DOHH2 (cell line): Measurements from ENCODE around the gene CD34.

ENCODE experiments used
- H3F3A ChIP-seq: fragments of 200-600 bp; sonication (generic), shearing (Covaris generic); 2 replicates; pipeline ENCODE4 v1.6.0; 2016; ENCODE audit warnings: antibody characterized with exemption, mild to moderate bottlenecking; ENCODE audit not compliant: control insufficient read depth, insufficient read depth
- H3K27ac ChIP-seq: fragments of 200-600 bp; sonication (generic); 2 replicates; pipeline ENCODE4 v1.5.1; 2014; ENCODE audit warnings: low read depth, mild to moderate bottlenecking, low read length, moderate library complexity
- H3K27me3 ChIP-seq: fragments of 200-600 bp; sonication (generic); 2 replicates; pipeline ENCODE4 v1.6.1; 2014; ENCODE audit warnings: mild to moderate bottlenecking, low read length, mixed read lengths; ENCODE audit not compliant: control insufficient read depth
- H3K36me3 ChIP-seq: fragments of 200-600 bp; sonication (generic); 2 replicates; pipeline ENCODE4 v1.6.1; 2014; ENCODE audit warnings: mild to moderate bottlenecking, low read length, moderate library complexity, mixed read lengths; ENCODE audit not compliant: control insufficient read depth
- H3K4me1 ChIP-seq: fragments of 200-600 bp; sonication (generic); 2 replicates; pipeline ENCODE4 v1.6.1; 2014; ENCODE audit warnings: mild to moderate bottlenecking, low read length, mixed read lengths; ENCODE audit not compliant: control insufficient read depth
- H3K4me2 ChIP-seq: fragments of 200-600 bp; sonication (generic); 2 replicates; pipeline ENCODE4 v1.6.0; 2014; ENCODE audit warnings: mild to moderate bottlenecking, low read length, moderate library complexity
- H3K4me3 ChIP-seq: fragments of 200-600 bp; sonication (generic); 2 replicates; pipeline ENCODE4 v1.5.1; 2014; ENCODE audit warnings: mild to moderate bottlenecking, low read length, mixed read lengths
- H3K79me2 ChIP-seq: fragments of 200-600 bp; sonication (generic); 2 replicates; pipeline ENCODE4 v1.6.1; 2014; ENCODE audit warnings: mild to moderate bottlenecking, low read length, mixed read lengths; ENCODE audit not compliant: control insufficient read depth
- H3K9me2 ChIP-seq: fragments of 200-600 bp; sonication (generic); replicated peaks from 2 replicates; pipeline ENCODE4 v1.6.1; 2014; ENCODE audit warnings: mild to moderate bottlenecking, low read length, mixed read lengths; ENCODE audit not compliant: control insufficient read depth
- H3K9me3 ChIP-seq: fragments of 200-600 bp; sonication (generic); 2 replicates; pipeline ENCODE4 v1.6.1; 2014; ENCODE audit warnings: antibody characterized with exemption, low read length, mixed read lengths; ENCODE audit not compliant: control insufficient read depth, insufficient read depth
- H4K20me1 ChIP-seq: fragments of 200-600 bp; sonication (generic); 2 replicates; pipeline ENCODE4 v1.6.0; 2014; ENCODE audit warnings: low read depth, mild to moderate bottlenecking, antibody characterized with exemption, low read length, moderate library complexity; ENCODE audit not compliant: control insufficient read depth, insufficient read depth
- CTCF ChIP-seq: fragments of 200-600 bp; sonication (generic); IDR thresholded peaks from one replicate; pipeline ENCODE4 v1.5.1; 2014; ENCODE audit warnings: antibody characterized with exemption, mild to moderate bottlenecking, low read depth, low read length; ENCODE audit not compliant: poor library complexity, severe bottlenecking
- EZH2phosphoT487 ChIP-seq: fragments of 200-600 bp; sonication (generic); IDR thresholded peaks from 2 replicates; pipeline ENCODE4 v1.6.1; 2017; ENCODE audit warnings: borderline replicate concordance, mild to moderate bottlenecking, antibody characterized with exemption, low read length, moderate library complexity, mixed read lengths

The CD34 gene, protein sequence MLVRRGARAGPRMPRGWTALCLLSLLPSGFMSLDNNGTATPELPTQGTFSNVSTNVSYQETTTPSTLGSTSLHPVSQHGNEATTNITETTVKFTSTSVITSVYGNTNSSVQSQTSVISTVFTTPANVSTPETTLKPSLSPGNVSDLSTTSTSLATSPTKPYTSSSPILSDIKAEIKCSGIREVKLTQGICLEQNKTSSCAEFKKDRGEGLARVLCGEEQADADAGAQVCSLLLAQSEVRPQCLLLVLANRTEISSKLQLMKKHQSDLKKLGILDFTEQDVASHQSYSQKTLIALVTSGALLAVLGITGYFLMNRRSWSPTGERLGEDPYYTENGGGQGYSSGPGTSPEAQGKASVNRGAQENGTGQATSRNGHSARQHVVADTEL

DNA sequence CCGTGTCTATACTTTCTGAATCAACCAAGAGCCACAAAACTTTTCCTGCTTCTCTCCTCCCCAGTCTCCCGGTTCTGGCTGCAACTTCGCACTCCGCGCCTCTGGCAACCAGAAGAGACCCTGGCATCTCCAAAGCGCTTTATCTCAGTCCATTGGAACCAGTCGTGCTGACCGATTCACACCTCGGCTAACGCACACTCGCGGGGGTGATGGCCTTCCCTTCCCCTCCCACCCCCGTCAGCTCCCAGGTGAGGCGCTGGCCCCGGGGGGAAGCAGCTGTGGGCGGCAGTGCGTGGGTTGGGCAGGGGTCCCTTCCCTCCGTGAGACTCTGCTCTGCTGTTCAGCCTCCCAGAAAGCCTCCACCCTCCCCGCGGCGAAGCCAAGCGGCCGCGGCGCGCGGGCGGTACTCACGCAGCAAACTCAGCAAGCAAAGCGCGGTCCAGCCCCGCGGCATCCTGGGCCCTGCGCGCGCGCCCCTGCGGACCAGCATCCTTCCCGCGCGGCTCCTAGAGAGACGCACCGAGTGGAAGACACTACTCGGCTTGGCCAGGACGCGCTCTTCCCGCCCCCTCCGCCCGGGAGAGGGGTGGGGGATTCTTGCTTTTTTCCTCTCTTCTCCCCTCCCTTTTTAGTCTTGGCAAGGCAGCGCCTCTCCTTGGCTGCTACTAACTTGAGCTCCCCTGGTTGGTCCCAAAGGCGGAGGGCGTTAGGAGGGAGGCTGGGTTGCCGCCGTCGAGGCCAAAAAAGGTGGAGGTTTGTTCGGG, at the start of gene CD34:
TSS of gene CD34 (minus strand) at position 535 of the 764 bp plus-strand sequence. CDS start at position 490, 45 bp downstream.
- Histone ChIP-seq H3K4me2 (no peak within 1 kb of the TSS), H3F3A (no peaks in the 10 kb centered on the region), H3K4me1 (no peaks in the 10 kb centered on the region), H3K4me3 (no peak within 1 kb of the TSS), H3K36me3 (no peaks in the 10 kb centered on the region), H3K27ac (no peak within 1 kb of the TSS), H3K9me2 (no peaks in the 10 kb centered on the region), H3K27me3 (peaks cover 48% of the 10 kb centered on the region), H3K79me2 (no peaks in the 10 kb centered on the region), H3K9me3 (no peaks in the 10 kb centered on the region), H4K20me1 (no peaks in the 10 kb centered on the region)
- TF ChIP-seq CTCF (no peak), EZH2phosphoT487 (no peak)

- no peaks in the 10 kb centered on the region for H3K9me3 ChIP-seq
- H3K36me3 ChIP-seq, result no peaks in the 10 kb centered on the region
- H3K4me3 ChIP-seq, result no peak overlapping the region
- H3K27me3 ChIP-seq, result peaks cover 18% of the 10 kb centered on the region
- H3K79me2 ChIP-seq, result no peaks in the 10 kb centered on the region
- peaks cover 19% of the 10 kb centered on the region for H3K4me1 ChIP-seq
- no peak overlapping the region for H3K27ac ChIP-seq
- no peak overlapping the region for H3K4me2 ChIP-seq
- H3F3A ChIP-seq, result no peaks in the 10 kb centered on the region
- TF ChIP-seq EZH2phosphoT487 (no peak), CTCF (no peak)
- H4K20me1 ChIP-seq, result no peaks in the 10 kb centered on the region
- no peaks in the 10 kb centered on the region for H3K9me2 ChIP-seq
Observed at GRCh38 chr1:207960346-207960745, 49.4 kb upstream of the CD34 start.

DNA sequence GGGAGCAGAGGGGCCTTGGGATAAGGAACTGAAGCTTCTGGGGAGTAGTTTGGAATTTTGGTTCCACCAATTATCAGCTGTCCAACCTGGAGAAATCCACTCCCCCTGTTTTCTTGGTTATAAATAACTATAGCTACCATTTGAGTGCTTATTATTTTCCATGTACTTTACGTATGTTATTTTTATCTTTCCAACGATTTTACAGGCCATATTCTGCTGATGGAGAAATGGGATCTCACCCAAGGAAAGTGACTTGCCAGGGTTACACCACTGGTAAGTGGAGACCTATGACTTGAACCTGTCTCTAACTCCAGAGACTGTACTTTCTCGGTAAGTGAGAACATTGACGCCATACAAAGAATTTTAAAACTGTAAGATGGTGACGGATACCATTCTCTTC, 49.0 kb upstream of the CD34 start:
- TF ChIP-seq EZH2phosphoT487 (no peak), CTCF (no peak)
- no peaks in the 10 kb centered on the region for H3K36me3 ChIP-seq
- H3K4me2 ChIP-seq, result no peak overlapping the region
- no peaks in the 10 kb centered on the region for H3K9me3 ChIP-seq
- no peak overlapping the region for H3K27ac ChIP-seq
- H3F3A ChIP-seq, result no peaks in the 10 kb centered on the region
- no peaks in the 10 kb centered on the region for H4K20me1 ChIP-seq
- H3K4me3 ChIP-seq, result no peak overlapping the region
- H3K79me2 ChIP-seq, result no peaks in the 10 kb centered on the region
- H3K27me3 ChIP-seq, result peaks cover 18% of the 10 kb centered on the region
- peaks cover 24% of the 10 kb centered on the region for H3K4me1 ChIP-seq
- H3K9me2 ChIP-seq, result no peaks in the 10 kb centered on the region
